Bronchial epithelial cell (primary cell): ENCODE measurements around the gene PLD4. TPM values are rescaled to one million over a fixed set of nuclear protein-coding genes. Genes with fewer than 3 reads are reported as not detected.
"Not testable (repeated sequence)": the region's sequence is repeated elsewhere in the genome, so short reads cannot be mapped to it uniquely, and the experiment has no call there.

Experiments used
- DNase-seq: peaks from one replicate; pipeline ENCODE4 v3.0.0-alpha.2; 2010; ENCODE audit warnings: low read depth
- FAIRE-seq: peaks from 2 replicates; lab custom pipeline; 2011; peaks lifted over from hg19 to GRCh38; lab: Jason Lieb, UNC
- H3K27me3 ChIP-seq: 2 replicates; pipeline ENCODE4 v1.5.1; 2011; ENCODE audit warnings: low read length; ENCODE audit not compliant: control insufficient read depth, insufficient read depth
- H3K36me3 ChIP-seq: 2 replicates; pipeline ENCODE4 v1.5.1; 2011; ENCODE audit warnings: low read length; ENCODE audit not compliant: control insufficient read depth, insufficient read depth
- H3K4me3 ChIP-seq: 2 replicates; pipeline ENCODE4 v1.5.1; 2011; ENCODE audit warnings: mild to moderate bottlenecking, low read depth, low read length, control low read depth
- total RNA-seq: library from RNA; depleted of rRNA; stranded (reverse); fragments of >200 nt; gene quantifications from 2 replicates; pipeline ENCODE4 v1.2.1, GENCODE V29; 2014
- TF ChIP-seq, protein P1 (sequence below): IDR thresholded peaks from 2 replicates; pipeline ENCODE4 v1.5.1; 2011; ENCODE audit warnings: mild to moderate bottlenecking, moderate library complexity, low read length, control low read depth, inconsistent platforms; ENCODE audit not compliant: insufficient read depth, severe bottlenecking

PLD4 gene
- total RNA-seq, 1 donor from 2014 or later = not detected

DNA sequence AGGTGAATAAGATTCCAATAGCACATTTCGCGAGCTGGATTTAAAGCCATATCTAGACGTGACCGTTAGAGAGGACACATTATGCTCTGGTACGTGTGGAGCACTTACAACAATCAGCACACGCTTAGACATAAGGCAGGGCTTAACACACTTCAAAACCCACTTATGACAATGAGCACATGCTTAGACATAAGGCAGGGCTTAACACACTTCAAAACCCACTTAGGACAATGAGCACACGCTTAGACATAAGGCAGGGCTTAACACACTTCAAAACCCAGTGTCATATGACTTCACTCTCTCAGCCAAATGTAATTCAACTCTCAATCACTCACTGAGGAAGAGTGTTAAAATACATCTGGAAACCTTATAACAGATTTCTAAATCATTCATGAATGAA, 11.2 kb upstream of the PLD4 start:
- no peak overlapping the region for H3K4me3 ChIP-seq
- no peak for DNase-seq
- H3K27me3 ChIP-seq = no peaks in the 10 kb centered on the region
- TF ChIP-seq, protein P1, sequence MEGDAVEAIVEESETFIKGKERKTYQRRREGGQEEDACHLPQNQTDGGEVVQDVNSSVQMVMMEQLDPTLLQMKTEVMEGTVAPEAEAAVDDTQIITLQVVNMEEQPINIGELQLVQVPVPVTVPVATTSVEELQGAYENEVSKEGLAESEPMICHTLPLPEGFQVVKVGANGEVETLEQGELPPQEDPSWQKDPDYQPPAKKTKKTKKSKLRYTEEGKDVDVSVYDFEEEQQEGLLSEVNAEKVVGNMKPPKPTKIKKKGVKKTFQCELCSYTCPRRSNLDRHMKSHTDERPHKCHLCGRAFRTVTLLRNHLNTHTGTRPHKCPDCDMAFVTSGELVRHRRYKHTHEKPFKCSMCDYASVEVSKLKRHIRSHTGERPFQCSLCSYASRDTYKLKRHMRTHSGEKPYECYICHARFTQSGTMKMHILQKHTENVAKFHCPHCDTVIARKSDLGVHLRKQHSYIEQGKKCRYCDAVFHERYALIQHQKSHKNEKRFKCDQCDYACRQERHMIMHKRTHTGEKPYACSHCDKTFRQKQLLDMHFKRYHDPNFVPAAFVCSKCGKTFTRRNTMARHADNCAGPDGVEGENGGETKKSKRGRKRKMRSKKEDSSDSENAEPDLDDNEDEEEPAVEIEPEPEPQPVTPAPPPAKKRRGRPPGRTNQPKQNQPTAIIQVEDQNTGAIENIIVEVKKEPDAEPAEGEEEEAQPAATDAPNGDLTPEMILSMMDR = no peak
- FAIRE-seq = no peak
- H3K36me3 ChIP-seq = no peaks in the 10 kb centered on the region

DNA sequence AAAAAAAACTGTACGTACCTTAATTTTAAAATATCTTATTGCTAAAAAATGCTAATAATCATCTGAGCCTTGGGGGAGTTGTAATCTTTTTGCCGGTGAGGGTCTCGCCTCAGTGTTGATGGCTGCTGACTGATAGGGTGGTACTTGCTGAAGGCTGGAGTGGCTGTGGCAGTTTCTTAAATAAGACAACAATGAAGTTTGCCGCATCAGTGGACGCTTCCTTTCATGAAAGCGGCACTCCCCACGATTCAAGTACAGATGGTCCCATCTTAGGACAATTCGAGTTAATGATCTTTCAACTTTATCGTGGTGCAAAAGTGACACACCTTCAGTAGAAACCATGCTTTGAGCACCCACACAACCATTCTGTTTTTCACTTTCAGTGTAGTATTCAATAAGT, 7.6 kb upstream of the PLD4 start:
- Histone ChIP-seq H3K27me3 (no peaks in the 10 kb centered on the region), H3K4me3 (no peak overlapping the region), H3K36me3 (no peaks in the 10 kb centered on the region)
- FAIRE-seq (no peak), DNase-seq (no peak)
- TF ChIP-seq, protein P1 = no peak

DNA sequence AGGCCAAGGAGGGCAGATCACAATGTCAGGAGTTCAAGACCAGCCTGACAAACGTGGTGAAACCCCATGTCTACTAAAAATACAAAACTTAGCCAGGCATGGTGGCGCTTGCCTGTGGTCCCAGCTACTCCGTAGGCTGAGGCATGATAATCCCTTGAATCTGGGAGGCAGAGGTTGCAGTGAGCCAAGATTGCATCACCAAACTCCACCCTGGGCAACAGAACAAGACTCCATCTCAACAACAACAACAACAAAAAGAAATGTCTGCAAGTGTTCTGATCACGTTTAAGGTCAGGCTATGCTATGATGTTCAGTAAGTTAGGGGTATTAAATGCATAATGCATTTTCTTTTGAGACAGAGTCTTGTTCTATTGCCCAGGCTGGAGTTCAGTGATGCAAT, 6.7 kb upstream of the PLD4 start:
- Histone ChIP-seq H3K27me3 (no peaks in the 10 kb centered on the region), H3K36me3 (no peaks in the 10 kb centered on the region), H3K4me3 (no peak overlapping the region)
- TF ChIP-seq, protein P1 = no peak
- FAIRE-seq (no peak), DNase-seq (no peak)

DNA sequence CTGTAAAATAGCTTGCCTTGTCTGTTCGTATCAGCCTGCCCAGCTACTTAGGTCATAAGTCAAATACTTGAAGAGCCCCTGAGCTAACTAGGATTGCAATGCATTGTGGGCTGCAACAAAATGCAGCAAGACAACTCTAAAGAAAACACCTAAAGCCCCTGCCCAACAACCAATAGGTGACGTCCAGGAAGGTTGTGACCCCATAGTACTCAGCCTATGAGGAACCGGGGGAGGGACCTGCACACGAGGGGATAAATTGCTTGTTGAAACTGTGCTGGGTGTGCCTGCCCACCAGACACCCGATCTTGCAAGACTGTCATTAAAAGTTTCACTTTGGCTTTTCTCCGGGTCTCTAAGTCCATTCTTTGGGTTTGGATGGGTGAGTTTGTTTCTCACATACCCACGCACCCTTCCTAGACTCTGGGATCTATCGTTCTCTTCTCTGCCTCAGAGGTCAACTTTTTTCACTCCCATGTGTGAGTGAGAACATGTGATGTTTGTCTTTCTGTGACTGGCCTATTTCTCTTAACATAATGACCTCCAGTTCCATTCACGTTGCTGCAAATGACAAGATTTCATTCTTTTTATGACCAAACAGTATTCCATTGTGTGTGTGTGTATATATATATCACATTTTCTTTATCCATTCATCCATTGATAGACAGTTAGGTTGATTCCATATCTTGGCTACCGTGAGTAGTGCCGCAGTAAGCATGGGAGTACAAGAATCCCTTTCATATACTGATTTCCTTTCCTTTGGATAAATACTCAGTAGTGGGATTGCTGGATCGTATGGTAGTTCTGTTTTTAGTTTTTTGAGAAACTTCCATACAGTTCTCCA, 5.3 kb upstream of the PLD4 start:
- DNase-seq, H3K27me3 ChIP-seq, H3K36me3 ChIP-seq, FAIRE-seq, H3K4me3 ChIP-seq: not testable (repeated sequence)

DNA sequence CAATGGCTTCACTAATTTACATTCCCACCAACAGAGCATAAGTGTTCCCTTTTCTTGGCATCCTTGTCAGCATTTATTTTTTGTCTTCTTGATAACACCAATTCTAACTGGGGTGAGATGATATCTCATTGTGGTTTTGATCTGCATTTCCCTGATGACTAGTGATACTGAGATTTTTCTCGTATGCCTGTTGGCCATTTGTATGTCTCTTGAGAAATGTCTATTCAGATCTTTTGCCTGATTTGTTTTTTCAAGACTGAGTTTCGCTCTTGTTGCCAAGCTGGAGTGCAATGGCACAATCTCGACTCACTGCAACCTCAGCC, 4.7 kb upstream of the PLD4 start:
- H3K36me3 ChIP-seq = no peaks in the 10 kb centered on the region
- H3K4me3 ChIP-seq = no peak overlapping the region
- FAIRE-seq (no peak), DNase-seq (no peak)
- TF ChIP-seq, protein P1 = no peak
- H3K27me3 ChIP-seq = no peaks in the 10 kb centered on the region

DNA sequence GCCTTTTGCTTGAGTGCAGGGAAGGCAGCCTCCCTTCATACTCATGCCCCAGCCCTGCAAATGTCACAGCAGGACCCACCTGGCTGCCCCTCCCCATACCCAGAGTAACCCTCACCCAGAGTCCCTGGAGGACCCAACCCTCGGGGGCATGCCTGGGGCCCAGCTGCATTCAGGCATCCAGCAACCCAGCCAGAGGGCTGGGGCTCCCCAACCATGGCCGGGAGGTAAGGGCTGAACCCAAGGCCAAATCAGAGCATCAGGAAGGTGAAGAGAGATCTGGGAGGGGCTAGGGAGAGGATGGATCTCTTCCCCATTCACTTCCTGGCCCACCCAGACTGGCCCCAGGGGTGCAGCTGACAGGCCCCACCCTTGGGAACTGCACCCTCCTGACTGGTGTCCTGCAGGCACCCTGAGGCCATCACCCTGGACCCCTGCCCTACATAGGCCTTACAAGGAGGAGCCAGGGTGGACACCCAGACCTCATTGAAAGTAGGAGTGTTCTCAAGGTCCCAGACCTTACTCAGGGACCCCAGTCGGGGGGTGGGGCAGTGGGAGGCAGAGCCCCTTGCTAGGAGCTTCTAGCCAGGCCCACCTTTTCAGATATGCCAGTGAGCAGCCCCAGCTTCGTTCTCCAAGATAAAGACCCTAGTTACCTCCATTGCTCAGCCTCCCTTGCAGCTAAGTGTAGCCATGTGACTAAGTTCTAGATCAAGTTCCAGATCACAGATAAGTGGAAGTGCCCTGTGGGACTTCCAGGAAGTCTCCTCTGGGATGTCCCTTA, 849 bp upstream of the PLD4 start:
- DNase-seq = no peak
- Histone ChIP-seq H3K4me3 (no peak overlapping the region), H3K27me3 (no peaks in the 10 kb centered on the region), H3K36me3 (no peaks in the 10 kb centered on the region)
- no peak for FAIRE-seq
- TF ChIP-seq, protein P1 = no peak
